ENCODE measurements around the gene PDE8B. TPM values are rescaled to one million over a fixed set of nuclear protein-coding genes. Genes with fewer than 3 reads are reported as not detected.

The PDE8B gene
- total RNA-seq, 1 experiment from 2014 or later, result 0.07 TPM

DNA sequence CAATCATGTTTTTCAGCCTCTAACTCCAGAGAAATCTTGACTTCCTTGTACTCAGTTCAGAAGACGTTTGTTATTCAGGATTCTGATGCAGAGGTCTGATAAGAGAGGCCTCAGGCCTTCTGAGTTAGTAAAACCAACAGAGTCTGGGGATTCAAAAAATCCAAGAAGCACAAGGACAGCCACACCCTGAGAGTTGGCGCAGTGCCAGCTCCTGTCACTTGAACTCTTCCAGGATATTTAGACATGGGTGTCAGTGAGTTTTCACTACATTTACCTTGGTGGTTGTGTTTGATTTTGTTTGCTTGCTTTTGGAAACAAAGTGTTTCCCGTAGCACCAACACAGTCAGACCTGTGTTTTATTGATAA lies 41.6 kb upstream of the PDE8B start:
- WGBS (ENCODE audit: extremely low coverage, insufficient read length, low lambda C conversion rate), result no CpG with 5 or more reads among the region's 3 CpGs
- Histone ChIP-seq H3K4me2 (ENCODE audit: insufficient read depth, insufficient read length, low read length) (no peak overlapping the region), H3K23me2 (ENCODE audit: insufficient read length, low read depth, low read length, poor library complexity, severe bottlenecking) (no peaks in the 10 kb centered on the region)

More for the DNA sequence above, 41.6 kb upstream of the PDE8B start:
- Histone ChIP-seq H2BK20ac (ENCODE audit: low read depth, low read length, poor library complexity, severe bottlenecking) (no peak overlapping the region), H4K5ac (ENCODE audit: insufficient read length, low read depth, low read length) (no peak overlapping the region), H2BK5ac (ENCODE audit: insufficient read length, low read length) (no peak overlapping the region), H4K20me1 (ENCODE audit: control insufficient read depth, insufficient read depth, insufficient read length) (no peaks in the 10 kb centered on the region), H3K9me3 (ENCODE audit: control insufficient read depth, low read depth, low read length) (no peaks in the 10 kb centered on the region), H2AK5ac (ENCODE audit: insufficient read length, low read length) (no peak overlapping the region), H2BK15ac (ENCODE audit: low read depth, low read length) (no peak overlapping the region), H3K23ac (ENCODE audit: insufficient read length, low read depth, low read length) (no peak overlapping the region), H2BK12ac (ENCODE audit: insufficient read length, low read depth, low read length) (no peak overlapping the region), H4K91ac (ENCODE audit: insufficient read length, low read depth, low read length) (no peak overlapping the region), H3K56ac (ENCODE audit: insufficient read length, low read depth, low read length) (no peak overlapping the region), H2AFZ (ENCODE audit: low read length) (no peak overlapping the region), H4K8ac (replicated peaks; ENCODE audit: insufficient read length, low read depth, low read length) (no peak overlapping the region), H3K4ac (ENCODE audit: low read depth, low read length) (no peak overlapping the region), H3K14ac (ENCODE audit: insufficient read depth, low read length) (no peak overlapping the region), H3K4me1 (ENCODE audit: insufficient read depth, low read length) (no peaks in the 10 kb centered on the region), H3K27ac (ENCODE audit: insufficient read length, low read depth, low read length) (no peak overlapping the region), H3K9ac (ENCODE audit: extremely low read depth, insufficient read length, low read length) (no peak overlapping the region), H3T11ph (ENCODE audit: low read length) (no peak overlapping the region), H3K27me3 (ENCODE audit: insufficient read depth, low read length) (no peaks in the 10 kb centered on the region), H3K79me1 (ENCODE audit: insufficient read depth, low read depth, low read length, poor library complexity, severe bottlenecking) (no peaks in the 10 kb centered on the region), H3K79me2 (ENCODE audit: insufficient read depth, low read length) (no peaks in the 10 kb centered on the region), H2BK120ac (ENCODE audit: low read depth, low read length, poor library complexity, severe bottlenecking) (no peak overlapping the region), H3K18ac (ENCODE audit: insufficient read length, low read depth, low read length) (no peak overlapping the region)
- DNase-seq, result no peak
- Mint-ChIP-seq H3K27ac (peak overlapping the region in 1 of 3 experiments; percentile 68; a peak in 1 of 7 replicates), H3K4me3 (no peak overlapping the region), H3K36me3 (ENCODE audit: insufficient read depth in 1 of 3, low read depth in 3 of 3) (no peaks in the 10 kb centered on the region; a peak in 1 of 7 replicates), H3K9me3 (no peaks in the 10 kb centered on the region), H3K27me3 (ENCODE audit: low read depth) (no peaks in the 10 kb centered on the region), H3K4me1 (no peaks in the 10 kb centered on the region; a peak in 1 of 4 replicates)
- TF ChIP-seq, protein P1, sequence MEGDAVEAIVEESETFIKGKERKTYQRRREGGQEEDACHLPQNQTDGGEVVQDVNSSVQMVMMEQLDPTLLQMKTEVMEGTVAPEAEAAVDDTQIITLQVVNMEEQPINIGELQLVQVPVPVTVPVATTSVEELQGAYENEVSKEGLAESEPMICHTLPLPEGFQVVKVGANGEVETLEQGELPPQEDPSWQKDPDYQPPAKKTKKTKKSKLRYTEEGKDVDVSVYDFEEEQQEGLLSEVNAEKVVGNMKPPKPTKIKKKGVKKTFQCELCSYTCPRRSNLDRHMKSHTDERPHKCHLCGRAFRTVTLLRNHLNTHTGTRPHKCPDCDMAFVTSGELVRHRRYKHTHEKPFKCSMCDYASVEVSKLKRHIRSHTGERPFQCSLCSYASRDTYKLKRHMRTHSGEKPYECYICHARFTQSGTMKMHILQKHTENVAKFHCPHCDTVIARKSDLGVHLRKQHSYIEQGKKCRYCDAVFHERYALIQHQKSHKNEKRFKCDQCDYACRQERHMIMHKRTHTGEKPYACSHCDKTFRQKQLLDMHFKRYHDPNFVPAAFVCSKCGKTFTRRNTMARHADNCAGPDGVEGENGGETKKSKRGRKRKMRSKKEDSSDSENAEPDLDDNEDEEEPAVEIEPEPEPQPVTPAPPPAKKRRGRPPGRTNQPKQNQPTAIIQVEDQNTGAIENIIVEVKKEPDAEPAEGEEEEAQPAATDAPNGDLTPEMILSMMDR (conservative IDR thresholded peaks at IDR 0.05), result no peak
